ENCODE data around the gene LRPAP1.

The LRPAP1 gene

DNA sequence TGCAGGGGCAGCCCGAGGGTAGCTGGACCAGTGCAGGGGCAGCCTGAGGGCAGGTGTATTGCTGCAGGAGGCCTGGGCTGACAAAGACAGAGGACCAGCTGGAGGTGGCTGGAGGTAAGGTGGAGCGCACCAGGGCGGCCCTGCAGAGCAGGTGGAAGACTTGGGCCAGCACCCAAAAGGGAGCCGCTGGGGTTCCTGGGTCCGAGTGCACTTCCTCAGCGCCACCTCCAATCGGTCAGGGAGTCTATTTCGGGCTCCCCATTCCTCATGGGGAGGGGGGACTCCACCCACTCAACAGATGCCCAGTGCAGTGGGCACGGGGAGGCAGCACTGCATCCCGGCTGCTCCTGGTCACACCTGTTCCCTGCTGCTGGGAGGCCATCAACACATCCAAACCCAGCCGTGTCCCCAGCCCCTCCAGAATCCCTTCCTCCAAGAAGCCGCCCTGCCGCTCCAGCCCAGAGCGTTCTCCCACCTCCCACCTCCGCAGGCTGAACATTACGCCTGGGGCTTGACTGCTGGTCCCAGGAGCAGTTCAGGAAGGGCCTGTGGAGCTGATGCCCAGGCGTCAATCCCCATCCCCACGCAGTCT lies 1.5 kb downstream of the LRPAP1 start:
- DNase-seq, result no peak

GRCh38 chr4:3530051-3530450 lies 2.2 kb downstream of the LRPAP1 start:
- no peak for DNase-seq

DNA sequence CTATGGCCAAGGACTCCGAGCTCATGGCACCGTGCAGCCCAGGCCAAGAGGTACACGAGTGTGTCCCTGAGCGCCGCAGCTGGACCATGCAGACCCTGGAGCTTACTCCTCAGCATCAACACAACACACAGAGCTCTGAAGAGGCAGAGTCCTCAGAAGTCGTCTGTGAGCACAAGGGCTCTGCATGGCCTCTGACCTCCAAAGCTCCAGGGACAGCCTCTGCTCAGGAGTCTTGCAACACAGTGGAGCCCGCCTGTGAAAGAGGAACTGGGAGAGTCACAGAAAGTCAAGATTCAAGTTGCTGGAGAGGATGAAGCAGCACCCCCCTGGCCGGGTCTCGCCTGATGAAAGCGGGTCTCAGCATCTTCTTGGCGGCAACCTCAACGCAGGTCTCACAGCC lies 2.9 kb downstream of the LRPAP1 start:
- DNase-seq, result no peak

DNA sequence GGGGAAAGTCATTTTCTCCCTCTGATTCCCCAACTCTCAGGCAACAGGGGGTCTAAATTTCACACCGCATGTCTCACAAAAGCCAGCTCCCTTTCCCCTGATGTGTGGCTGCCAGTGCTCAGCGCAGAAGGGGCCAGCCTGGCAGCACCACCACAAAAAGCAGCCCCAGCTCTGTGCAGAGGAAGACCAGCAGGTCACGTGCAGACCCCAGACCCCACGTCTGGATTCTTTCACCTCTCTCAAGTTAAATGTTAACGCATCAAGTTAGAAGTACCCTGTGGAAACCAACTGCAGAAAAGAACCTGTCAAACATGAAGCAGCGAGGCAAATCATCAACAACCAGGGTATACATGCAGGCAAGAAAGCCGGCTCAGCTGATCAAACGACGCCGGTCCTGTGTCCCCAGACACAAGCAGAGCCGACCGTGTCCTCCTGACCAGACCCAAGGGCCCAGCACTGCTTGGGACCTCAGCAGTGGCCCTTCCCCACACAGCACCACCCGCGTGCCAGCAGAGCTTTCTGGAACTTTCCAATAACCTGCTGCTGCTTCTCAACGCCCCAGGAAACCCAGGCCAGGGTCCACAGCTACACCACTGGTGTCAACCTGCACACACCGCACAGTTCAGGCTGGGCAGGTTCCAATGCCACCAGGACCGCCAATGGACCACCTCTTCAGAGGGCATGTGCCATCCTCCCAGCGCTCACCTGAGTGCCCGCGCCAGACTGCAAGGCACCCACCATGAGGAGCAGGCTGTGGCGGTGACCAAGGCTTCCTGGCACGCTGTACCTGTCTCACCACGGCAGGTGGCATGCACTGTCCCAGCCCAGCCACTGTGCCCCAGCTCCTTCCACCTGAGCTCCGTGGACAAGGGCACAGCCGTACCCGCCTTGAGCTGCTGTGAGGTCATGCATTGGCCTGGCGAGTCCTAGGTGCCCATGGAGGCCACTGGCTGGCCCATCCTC lies 4.0 kb downstream of the LRPAP1 start:
- no peak for DNase-seq

DNA sequence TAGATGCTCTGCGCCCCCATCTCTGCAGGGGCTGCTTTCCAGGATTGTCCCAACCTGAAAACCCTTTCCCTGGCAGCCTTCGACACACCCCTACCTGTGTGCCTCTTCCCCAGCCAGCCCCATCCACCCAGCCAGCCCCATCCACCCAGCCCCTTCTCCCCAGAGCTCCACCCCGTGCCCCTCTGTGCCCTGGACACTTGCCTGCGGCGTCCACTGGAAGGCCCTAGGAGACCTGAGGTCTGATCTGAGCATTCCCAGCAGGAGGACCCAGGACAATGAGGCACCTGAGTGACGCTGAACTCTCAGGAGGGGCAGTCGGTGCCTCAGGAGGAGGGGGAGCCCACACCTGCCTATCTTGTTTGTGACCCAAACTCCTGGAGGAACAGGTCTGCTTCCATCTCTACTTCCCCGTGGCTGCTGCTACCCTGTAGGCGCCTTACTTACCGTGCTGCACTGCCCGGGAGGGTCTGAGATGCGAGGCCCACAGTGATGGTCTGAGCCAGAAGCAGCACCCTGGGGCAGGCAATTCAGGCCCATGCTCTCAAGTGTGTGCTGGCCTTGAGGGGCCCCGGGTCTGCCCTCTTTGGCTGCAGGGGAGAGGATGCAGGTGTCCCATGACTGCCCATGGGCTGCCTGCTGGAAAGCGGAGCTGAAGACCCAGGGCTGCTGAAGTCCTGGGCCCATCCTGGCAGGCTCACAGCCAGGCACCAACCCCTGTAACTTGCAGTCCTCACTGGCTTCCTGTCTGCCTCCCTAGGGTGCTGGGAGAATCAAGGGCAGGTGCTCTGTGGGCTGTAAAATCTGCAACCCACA lies 4.9 kb downstream of the LRPAP1 start:
- DNase-seq, result no peak

DNA sequence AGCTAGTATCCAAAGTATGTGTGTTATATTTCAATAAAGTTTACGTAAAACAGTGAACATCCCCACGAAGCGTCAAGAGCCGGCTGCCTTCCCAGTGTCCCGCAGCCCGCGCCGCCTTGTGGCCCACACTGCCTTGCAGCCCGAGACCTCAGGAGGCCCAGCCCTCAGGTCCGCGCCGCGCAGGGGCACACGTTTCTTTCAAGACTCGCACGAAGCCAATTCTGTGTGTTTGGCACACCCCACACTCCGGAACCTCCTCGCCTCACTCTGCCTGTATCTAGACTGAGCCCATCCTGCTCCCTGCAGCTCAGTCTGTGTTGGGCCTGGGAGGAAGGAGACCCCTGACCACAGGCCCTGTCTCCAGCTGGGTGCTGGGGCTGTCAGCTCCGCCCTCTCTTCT lies 5.8 kb downstream of the LRPAP1 start:
- no peak for DNase-seq

- no peak for DNase-seq
Observed at GRCh38 chr4:3525532-3526430, 6.4 kb downstream of the LRPAP1 start.

GRCh38 chr4:3524920-3525319 lies 7.3 kb downstream of the LRPAP1 start:
- DNase-seq, result no peak

DNA sequence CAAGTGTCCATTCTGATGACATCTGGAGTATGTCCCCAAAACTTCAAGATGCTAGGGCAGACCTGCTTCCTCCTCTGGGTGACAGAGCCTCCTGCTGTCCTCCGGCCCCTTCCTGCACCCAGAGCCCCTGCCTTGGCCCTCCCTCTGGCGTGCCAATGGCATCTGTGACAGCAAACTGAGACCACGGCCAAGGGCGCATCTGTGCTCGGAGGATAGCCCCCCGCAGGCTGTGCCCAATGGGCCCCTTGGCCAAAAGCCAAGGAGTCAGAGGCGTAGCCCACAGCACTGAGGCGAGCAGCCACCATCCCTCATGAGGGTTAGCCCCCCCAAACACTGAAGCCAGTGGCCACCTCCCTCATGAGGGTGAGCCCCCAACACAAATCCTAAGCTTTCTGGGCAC lies 7.9 kb downstream of the LRPAP1 start:
- no peak for DNase-seq

- DNase-seq, result no peak
Observed at GRCh38 chr4:3523628-3524221, 8.5 kb downstream of the LRPAP1 start.

- DNase-seq, result no peak
Observed at GRCh38 chr4:3523146-3523627, 9.0 kb downstream of the LRPAP1 start.

- no peak for DNase-seq
Observed at GRCh38 chr4:3522651-3523050, 9.6 kb downstream of the LRPAP1 start.

DNA sequence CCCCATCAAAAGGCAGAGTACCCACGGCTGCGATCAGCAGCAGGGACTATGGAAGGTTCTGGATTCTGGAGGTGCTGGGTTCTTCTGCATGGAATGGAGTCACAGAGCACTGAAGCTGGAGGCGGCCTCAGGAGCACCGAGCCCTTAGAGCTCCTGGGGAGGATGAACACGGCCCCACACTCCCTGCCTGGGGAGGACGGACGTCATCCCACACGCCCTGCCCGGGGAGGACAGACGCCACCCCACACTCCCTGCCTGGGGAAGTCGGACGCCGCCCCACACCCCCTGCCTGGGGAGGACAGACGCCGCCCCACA lies 9.9 kb downstream of the LRPAP1 start:
- no peak for DNase-seq

GRCh38 chr4:3521621-3522325 lies 10.4 kb downstream of the LRPAP1 start:
- DNase-seq, result no peak

GRCh38 chr4:3520796-3521600 lies 11.2 kb downstream of the LRPAP1 start:
- DNase-seq, result no peak

DNA sequence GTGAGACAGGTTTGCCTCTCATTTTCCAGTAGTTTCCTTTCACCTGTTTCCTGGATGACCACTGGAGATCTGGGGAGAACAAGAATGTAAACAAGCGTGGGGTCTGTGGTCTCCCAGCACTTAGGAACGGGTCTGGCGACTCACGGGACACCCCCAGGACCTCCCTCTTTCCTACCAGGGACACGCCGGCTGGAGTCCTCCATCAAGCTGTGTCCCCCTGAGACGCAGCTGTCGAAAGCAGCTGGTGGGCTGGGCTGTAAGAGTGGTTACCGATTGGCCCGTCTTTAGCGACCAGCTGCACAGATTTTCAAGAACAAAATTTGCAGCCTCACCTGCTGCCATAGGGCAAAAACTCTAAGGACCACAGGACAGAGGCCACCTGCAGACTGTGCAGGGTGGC lies 11.9 kb downstream of the LRPAP1 start:
- no peak for DNase-seq

DNA sequence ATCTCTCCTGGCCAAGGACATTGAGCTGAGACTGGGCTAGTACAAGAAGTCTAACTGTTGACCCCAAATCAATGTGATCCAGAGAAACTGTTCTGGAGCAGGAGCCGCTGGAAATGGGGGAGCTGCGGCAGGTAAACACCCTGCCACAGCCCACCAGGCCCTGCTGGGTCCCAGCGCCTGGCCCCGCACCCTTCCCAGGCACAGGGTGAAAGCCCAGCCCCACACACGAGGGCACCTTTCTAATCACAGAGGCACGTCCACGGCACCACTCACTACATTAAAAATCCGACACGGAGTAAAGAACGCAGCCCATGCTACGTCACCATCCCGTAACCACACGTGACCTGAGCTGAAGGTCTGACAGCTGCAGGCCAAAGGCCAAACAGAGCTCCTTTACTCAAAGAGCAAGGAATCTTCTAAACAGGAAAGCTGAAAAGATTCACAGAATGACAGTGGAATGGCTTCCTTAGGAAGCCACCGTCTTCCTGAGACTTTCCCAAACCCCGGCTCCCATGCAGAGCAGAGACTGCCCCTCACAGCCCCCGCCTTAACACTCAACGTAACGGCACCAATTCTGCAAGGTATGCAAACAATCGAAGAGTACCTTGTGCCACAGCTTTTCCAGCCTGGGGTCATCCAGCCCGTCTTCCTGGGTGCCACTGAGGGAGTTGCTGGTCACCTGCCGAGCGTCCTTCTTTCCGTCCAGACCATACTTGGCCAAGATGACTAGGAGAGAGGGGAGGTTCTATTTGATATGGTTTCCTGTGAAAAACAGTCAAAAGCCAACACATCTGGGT lies 12.6 kb downstream of the LRPAP1 start:
- DNase-seq, result no peak

- no peak for DNase-seq
Observed at GRCh38 chr4:3518941-3519340, 13.3 kb downstream of the LRPAP1 start.

GRCh38 chr4:3518511-3518880 lies 13.7 kb downstream of the LRPAP1 start:
- DNase-seq, result no peak

Measured in NCI-H1092 treated with DMSO at 0.1 percent for 48 hours (cell line).